ENCODE measurements around the gene CHST2.

- TF ChIP-seq CTCF (IDR thresholded peaks at IDR 0.05) = no peak
- TF ChIP-seq POLR2AphosphoS5 (IDR thresholded peaks at IDR 0.05) = no peak
- TF ChIP-seq EP300 (IDR thresholded peaks at IDR 0.05) = no peak
- no peak for TF ChIP-seq POLR2A (IDR thresholded peaks at IDR 0.05)
Measured at GRCh38 chr3:143137435-143138036, 18.0 kb downstream of the CHST2 start.
